ENCODE measurements around the gene SAMD4A.

The SAMD4A gene

GRCh38 chr14:54785778-54786770 lies 219.1 kb downstream of the SAMD4A start:
- H3K9ac ChIP-seq: no peak overlapping the region
- no peak overlapping the region for H3K27ac ChIP-seq

DNA sequence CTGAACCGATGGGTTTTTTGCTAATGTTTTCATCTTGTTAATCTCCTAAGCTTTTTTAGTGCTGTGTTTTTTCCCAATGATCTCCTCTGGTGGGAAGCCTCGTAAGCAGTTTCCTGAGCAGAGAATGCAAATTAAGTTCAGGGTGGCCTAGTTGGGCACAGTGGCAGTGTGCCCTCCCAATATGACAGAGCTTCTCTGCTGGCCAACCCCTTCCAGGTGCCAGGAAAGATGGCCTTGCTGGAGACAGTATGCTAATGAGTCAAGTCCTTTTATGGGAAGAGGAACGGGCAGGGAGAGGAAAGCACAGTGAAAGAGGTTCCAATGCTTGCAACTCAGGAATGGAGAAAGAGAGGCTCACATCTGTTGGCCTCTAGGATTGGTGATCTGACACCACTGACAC lies 219.9 kb downstream of the SAMD4A start:
- Histone ChIP-seq H3K36me3 (ENCODE audit: insufficient read depth) (no peaks in the 10 kb centered on the region), H4K20me1 (ENCODE audit: insufficient read depth) (no peaks in the 10 kb centered on the region), H3K4me1 (ENCODE audit: low read depth, poor library complexity, severe bottlenecking) (peaks cover 16% of the 10 kb centered on the region), H3K4me3 (IDR thresholded peaks at IDR 0.05; ENCODE audit: insufficient read depth, low read depth, low read length) (no peak overlapping the region), H3K27ac (no peak overlapping the region), H3K9ac (no peak overlapping the region), H3K79me2 (ENCODE audit: insufficient read depth, low read depth) (no peaks in the 10 kb centered on the region), H3K27me3 (ENCODE audit: insufficient read depth, low read depth) (no peaks in the 10 kb centered on the region), H2AFZ (ENCODE audit: low read depth) (no peak overlapping the region), H3K4me2 (no peak overlapping the region)
- TF ChIP-seq CTCF (conservative IDR thresholded peaks at IDR 0.05; ENCODE audit: low read depth, low read length): no peak

More at GRCh38 chr14:54785778-54786770, 219.1 kb downstream of the SAMD4A start:
- Histone ChIP-seq H4K20me1 (ENCODE audit: insufficient read depth) (no peaks in the 10 kb centered on the region), H3K4me2 (no peak overlapping the region), H3K36me3 (ENCODE audit: insufficient read depth) (no peaks in the 10 kb centered on the region), H3K27me3 (ENCODE audit: insufficient read depth, low read depth) (no peaks in the 10 kb centered on the region), H3K4me1 (ENCODE audit: low read depth, poor library complexity, severe bottlenecking) (peaks cover 16% of the 10 kb centered on the region), H3K79me2 (ENCODE audit: insufficient read depth, low read depth) (no peaks in the 10 kb centered on the region), H3K4me3 (IDR thresholded peaks at IDR 0.05; ENCODE audit: insufficient read depth, low read depth, low read length) (no peak overlapping the region), H2AFZ (ENCODE audit: low read depth) (no peak overlapping the region)
- TF ChIP-seq CTCF (conservative IDR thresholded peaks at IDR 0.05; ENCODE audit: low read depth, low read length): no peak

DNA sequence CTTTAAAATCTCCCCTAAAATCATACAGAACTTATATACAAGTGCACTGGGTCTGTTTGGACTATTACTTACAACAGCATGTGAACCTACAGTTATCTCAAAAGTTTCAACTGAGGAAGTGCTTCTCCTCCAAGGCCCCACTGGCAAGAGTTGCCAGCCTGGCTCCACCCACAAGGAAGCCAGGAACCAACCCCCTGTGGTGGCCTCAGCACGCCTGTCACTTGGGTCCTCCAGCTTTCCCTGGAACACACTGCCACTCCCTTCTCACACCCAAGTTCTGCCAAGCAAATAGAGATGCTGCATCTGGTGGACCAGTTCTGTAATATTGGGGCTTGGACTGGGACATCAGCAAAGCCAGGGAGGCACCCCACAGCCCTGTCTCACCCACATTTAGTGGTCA lies 220.3 kb downstream of the SAMD4A start:
- Histone ChIP-seq H2AFZ (ENCODE audit: low read depth) (no peak overlapping the region), H3K4me1 (ENCODE audit: low read depth, poor library complexity, severe bottlenecking) (peaks cover 12% of the 10 kb centered on the region), H3K36me3 (ENCODE audit: insufficient read depth) (no peaks in the 10 kb centered on the region), H3K79me2 (ENCODE audit: insufficient read depth, low read depth) (no peaks in the 10 kb centered on the region), H3K9ac (no peak overlapping the region), H3K27ac (no peak overlapping the region), H3K4me3 (IDR thresholded peaks at IDR 0.05; ENCODE audit: insufficient read depth, low read depth, low read length) (no peak overlapping the region), H3K4me2 (no peak overlapping the region), H4K20me1 (ENCODE audit: insufficient read depth) (no peaks in the 10 kb centered on the region), H3K27me3 (ENCODE audit: insufficient read depth, low read depth) (no peaks in the 10 kb centered on the region)
- TF ChIP-seq CTCF (conservative IDR thresholded peaks at IDR 0.05; ENCODE audit: low read depth, low read length): no peak

- Histone ChIP-seq H3K4me3 (IDR thresholded peaks at IDR 0.05; ENCODE audit: insufficient read depth, low read depth, low read length) (no peak overlapping the region), H4K20me1 (ENCODE audit: insufficient read depth) (no peaks in the 10 kb centered on the region), H3K79me2 (ENCODE audit: insufficient read depth, low read depth) (no peaks in the 10 kb centered on the region), H2AFZ (ENCODE audit: low read depth) (no peak overlapping the region), H3K4me2 (no peak overlapping the region), H3K27ac (no peak overlapping the region), H3K27me3 (ENCODE audit: insufficient read depth, low read depth) (no peaks in the 10 kb centered on the region), H3K36me3 (ENCODE audit: insufficient read depth) (no peaks in the 10 kb centered on the region), H3K4me1 (ENCODE audit: low read depth, poor library complexity, severe bottlenecking) (no peaks in the 10 kb centered on the region), H3K9ac (no peak overlapping the region)
- no peak for TF ChIP-seq CTCF (conservative IDR thresholded peaks at IDR 0.05; ENCODE audit: low read depth, low read length)
Measured at GRCh38 chr14:54788701-54789100, 221.8 kb downstream of the SAMD4A start.

Measured in KMS-11 (cell line).